T-helper 9 cell (primary cell): ENCODE data around the gene VASN.

Source experiments
- DNase-seq: peaks from one replicate; pipeline ENCODE4 v3.0.0-alpha.2; 2020

VASN gene

GRCh38 chr16:4372578-4373355 is 1.1 kb downstream of the VASN start:
- no peak for DNase-seq

GRCh38 chr16:4373356-4373908 is 1.8 kb downstream of the VASN start:
- DNase-seq, result no peak

GRCh38 chr16:4373909-4374742 is 2.5 kb downstream of the VASN start:
- no peak for DNase-seq

GRCh38 chr16:4375717-4376116 is 4.1 kb downstream of the VASN start:
- DNase-seq, result no peak

- DNase-seq, result no peak
These were observed 4.7 kb downstream of the VASN start for GRCh38 chr16:4376126-4376892.

GRCh38 chr16:4376893-4377572 is 5.4 kb downstream of the VASN start:
- DNase-seq, result no peak

GRCh38 chr16:4377573-4378154 is 6.0 kb downstream of the VASN start:
- no peak for DNase-seq

GRCh38 chr16:4378161-4378666 is 6.6 kb downstream of the VASN start:
- DNase-seq, result no peak

GRCh38 chr16:4378999-4379690 is 7.5 kb downstream of the VASN start:
- DNase-seq, result no peak

GRCh38 chr16:4380119-4381063 is 8.7 kb downstream of the VASN start:
- DNase-seq, result no peak

GRCh38 chr16:4381072-4381934 is 9.7 kb downstream of the VASN start:
- DNase-seq, result no peak

GRCh38 chr16:4381935-4382794 is 10.5 kb downstream of the VASN start:
- no peak for DNase-seq

GRCh38 chr16:4382795-4383357 is 11.2 kb downstream of the VASN start:
- DNase-seq, result no peak

GRCh38 chr16:4383591-4384444 is 12.2 kb downstream of the VASN start:
- no peak for DNase-seq

GRCh38 chr16:4384509-4384942 is 12.9 kb downstream of the VASN start:
- DNase-seq, result no peak

- no peak for DNase-seq
These were observed 13.6 kb downstream of the VASN start for GRCh38 chr16:4385066-4385788.
